ENCODE data around the gene SYNE1.

The SYNE1 gene

GRCh38 chr6:152462716-152463115, 174.4 kb downstream of the SYNE1 start:
- no peak for DNase-seq
- Mint-ChIP-seq H3K27me3 (peaks cover 9% of the 10 kb centered on the region), H3K36me3 (ENCODE audit: low read depth) (no peaks in the 10 kb centered on the region), H3K9me3 (no peaks in the 10 kb centered on the region), H3K4me3 (no peak overlapping the region), H3K4me1 (peaks cover 9% of the 10 kb centered on the region), H3K27ac (no peak overlapping the region)
- ATAC-seq: no peak

DNA sequence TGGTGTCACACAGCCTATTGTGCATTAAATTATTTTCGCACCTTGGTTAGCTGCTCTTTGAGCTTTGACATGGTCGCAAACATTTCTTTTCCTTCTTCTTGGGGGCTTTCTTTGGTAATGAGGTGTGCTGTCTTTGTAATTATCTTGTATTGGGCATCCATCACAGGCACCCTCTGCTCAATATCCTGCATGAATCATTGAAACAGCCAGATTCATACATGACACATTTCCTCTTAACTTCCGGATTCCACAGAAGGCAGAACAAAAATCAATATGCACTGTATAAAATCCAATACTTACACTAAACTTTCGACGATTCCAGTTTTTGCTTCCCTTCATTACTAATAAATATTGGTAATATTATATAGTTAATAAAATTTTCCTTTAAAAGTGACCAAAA, 175.6 kb downstream of the SYNE1 start:
- no peaks in the 10 kb centered on the region for H3K36me3 Mint-ChIP-seq (ENCODE audit: low read depth)
- H3K27ac Mint-ChIP-seq: no peak overlapping the region
- H3K27me3 Mint-ChIP-seq: peaks cover 9% of the 10 kb centered on the region
- H3K4me1 Mint-ChIP-seq: peaks cover 9% of the 10 kb centered on the region
- H3K9me3 Mint-ChIP-seq: no peaks in the 10 kb centered on the region
- DNase-seq (no peak), ATAC-seq (no peak)
- no peak overlapping the region for H3K4me3 Mint-ChIP-seq

DNA sequence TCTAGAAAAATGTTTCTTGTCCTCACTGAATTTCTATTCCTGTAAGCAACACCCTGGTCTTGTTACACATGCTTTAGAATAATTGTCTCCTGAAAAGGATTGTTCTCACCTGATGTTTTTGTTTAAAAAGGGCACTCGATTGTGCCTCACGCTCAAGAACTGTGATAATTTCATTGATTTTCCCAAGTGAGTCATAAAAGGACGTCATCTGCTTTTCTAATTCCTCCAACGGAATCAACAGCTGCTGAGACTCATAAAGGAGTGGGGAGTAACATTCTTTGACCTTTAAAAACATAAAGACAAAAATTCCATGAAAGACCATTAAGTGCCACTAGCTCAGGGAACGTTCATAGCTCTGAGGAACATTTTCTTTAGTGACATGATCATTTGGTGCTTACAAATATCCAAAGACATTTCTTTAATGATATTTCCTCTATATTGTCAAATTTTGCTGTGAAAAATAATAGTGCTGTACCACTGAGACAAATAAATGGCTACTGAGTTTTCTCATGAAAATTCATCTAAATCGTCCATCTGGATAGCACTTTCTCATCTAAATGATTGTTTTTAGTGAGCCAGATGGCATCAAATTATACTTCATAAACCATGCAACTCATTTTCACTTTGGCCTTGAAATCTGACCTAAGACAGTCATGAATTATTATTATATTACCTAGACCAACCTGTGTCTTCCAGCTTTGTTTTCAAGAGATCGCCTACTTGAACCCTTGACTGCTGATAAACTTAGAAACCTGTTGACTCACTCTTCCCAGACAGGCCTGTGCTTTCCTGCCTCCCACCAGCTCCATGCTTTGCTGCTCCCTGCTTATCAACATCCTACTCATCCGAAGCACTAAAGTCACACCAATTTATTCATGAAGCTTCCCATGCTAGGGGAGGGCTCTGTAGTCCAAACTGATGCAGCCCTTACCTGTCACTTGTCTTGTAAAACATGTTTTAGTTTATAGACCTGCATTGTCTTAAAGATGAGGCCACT, 178.2 kb downstream of the SYNE1 start:
- Mint-ChIP-seq H3K4me1 (peaks cover 9% of the 10 kb centered on the region), H3K36me3 (ENCODE audit: low read depth) (no peaks in the 10 kb centered on the region)
- ATAC-seq: no peak

DNA sequence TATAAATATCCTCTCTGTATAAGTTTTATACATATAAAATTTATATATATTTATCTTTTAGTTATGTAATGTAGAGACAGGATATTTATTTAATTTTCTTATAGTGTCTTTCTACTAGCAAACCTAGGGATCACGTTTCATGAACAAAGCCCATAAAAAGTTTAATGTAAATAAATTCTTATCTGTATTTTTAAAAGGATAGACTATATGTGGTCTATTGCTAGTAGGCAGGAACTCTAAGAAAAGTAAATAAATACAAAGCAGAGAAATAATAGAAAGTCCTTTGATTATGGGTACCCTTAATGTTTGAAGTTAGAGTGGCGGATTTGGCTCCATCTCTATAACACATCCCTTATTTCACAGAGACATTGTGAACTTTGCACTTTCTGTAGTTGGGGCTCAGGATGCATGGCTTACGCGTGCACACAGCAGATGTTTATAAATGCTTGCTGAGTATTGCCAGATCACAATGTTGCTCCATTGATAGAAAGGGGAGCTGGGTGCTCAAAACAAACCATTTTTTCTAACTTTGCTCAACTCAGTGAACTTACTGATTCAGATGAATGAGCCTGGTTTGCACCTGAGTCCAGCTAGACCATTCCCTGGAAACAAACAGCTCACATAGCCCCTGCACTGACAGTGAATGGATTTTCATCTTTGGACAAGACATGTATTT, 179.1 kb downstream of the SYNE1 start:
- Mint-ChIP-seq H3K4me1 (peaks cover 7% of the 10 kb centered on the region), H3K36me3 (ENCODE audit: low read depth) (no peaks in the 10 kb centered on the region), H3K9me3 (no peaks in the 10 kb centered on the region), H3K4me3 (no peak overlapping the region), H3K27me3 (peaks cover 4% of the 10 kb centered on the region), H3K27ac (no peak overlapping the region)
- ATAC-seq: no peak
- no peak for DNase-seq

More for the DNA sequence above, 178.2 kb downstream of the SYNE1 start:
- DNase-seq: no peak
- Mint-ChIP-seq H3K27ac (no peak overlapping the region), H3K9me3 (no peaks in the 10 kb centered on the region), H3K27me3 (peaks cover 6% of the 10 kb centered on the region), H3K4me3 (no peak overlapping the region)

GRCh38 chr6:152454003-152454402, 183.2 kb downstream of the SYNE1 start:
- H3K9me3 Mint-ChIP-seq: peaks cover 6% of the 10 kb centered on the region
- no peak overlapping the region for H3K27ac Mint-ChIP-seq
- H3K36me3 Mint-ChIP-seq (ENCODE audit: low read depth): peaks cover 2% of the 10 kb centered on the region
- H3K4me3 Mint-ChIP-seq: no peak overlapping the region
- no peaks in the 10 kb centered on the region for H3K4me1 Mint-ChIP-seq
- no peak for DNase-seq
- no peak for ATAC-seq
- H3K27me3 Mint-ChIP-seq: peaks cover 3% of the 10 kb centered on the region

DNA sequence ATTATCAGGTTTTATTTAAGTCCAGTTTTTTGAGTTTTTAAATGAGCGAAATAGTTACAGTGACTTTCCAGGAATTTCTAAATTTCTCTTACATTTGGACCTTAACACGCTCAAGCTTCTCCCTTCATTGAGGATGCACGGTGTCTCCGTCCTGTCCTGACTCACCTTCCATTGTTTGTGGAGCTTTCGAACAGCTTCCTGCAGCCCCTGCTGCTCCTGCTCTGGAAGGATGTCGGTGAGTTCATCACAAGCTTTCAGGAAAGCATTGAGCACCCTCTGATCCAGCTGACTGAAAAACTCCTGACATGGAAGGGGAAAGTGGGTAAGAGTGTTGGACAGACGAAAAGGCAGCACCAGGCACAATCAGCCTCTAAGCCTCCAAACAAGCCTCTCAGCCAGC, 183.7 kb downstream of the SYNE1 start:
- Mint-ChIP-seq H3K9me3 (peaks cover 6% of the 10 kb centered on the region), H3K4me3 (no peak overlapping the region)

GRCh38 chr6:152452639-152453038, 184.5 kb downstream of the SYNE1 start:
- DNase-seq: no peak
- H3K27me3 Mint-ChIP-seq: peaks cover 3% of the 10 kb centered on the region
- H3K36me3 Mint-ChIP-seq (ENCODE audit: low read depth): peaks cover 2% of the 10 kb centered on the region
- no peak overlapping the region for H3K4me3 Mint-ChIP-seq
- no peaks in the 10 kb centered on the region for H3K4me1 Mint-ChIP-seq
- ATAC-seq: no peak
- H3K9me3 Mint-ChIP-seq: peaks cover 6% of the 10 kb centered on the region
- no peak overlapping the region for H3K27ac Mint-ChIP-seq

More for the DNA sequence above, 183.7 kb downstream of the SYNE1 start:
- no peak for ATAC-seq
- peaks cover 2% of the 10 kb centered on the region for H3K36me3 Mint-ChIP-seq (ENCODE audit: low read depth)
- peaks cover 3% of the 10 kb centered on the region for H3K27me3 Mint-ChIP-seq
- no peak for DNase-seq
- no peaks in the 10 kb centered on the region for H3K4me1 Mint-ChIP-seq
- H3K27ac Mint-ChIP-seq: no peak overlapping the region

DNA sequence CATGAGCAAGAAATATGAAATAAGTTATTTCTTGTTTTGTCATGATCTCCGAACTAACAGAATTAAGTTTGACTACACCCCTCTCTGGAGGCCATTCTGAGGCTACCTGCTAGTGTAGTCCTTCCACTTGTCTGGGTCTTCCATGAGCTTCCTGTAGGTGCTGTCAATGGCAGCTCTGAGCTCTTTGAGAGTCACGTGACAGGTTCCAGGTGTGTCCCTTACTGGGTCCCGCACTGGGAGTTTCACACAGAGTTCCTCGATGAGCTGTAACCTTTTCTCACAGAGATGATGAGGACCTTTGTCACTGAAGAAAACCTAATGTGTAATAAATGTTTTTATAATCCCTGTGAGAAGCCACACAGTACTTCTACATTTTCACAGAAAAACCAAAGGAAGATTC, 186.6 kb downstream of the SYNE1 start:
- DNase-seq: no peak
- H3K27me3 Mint-ChIP-seq: peaks cover 3% of the 10 kb centered on the region
- ATAC-seq: no peak
- H3K27ac Mint-ChIP-seq: no peak overlapping the region
- H3K36me3 Mint-ChIP-seq (ENCODE audit: low read depth): peaks cover 2% of the 10 kb centered on the region
- H3K4me1 Mint-ChIP-seq: no peaks in the 10 kb centered on the region
- H3K9me3 Mint-ChIP-seq: peaks cover 6% of the 10 kb centered on the region
- H3K4me3 Mint-ChIP-seq: no peak overlapping the region

- H3K9me3 Mint-ChIP-seq: no peaks in the 10 kb centered on the region
- H3K4me1 Mint-ChIP-seq: no peaks in the 10 kb centered on the region
- H3K27ac Mint-ChIP-seq: no peak overlapping the region
- ATAC-seq (no peak), DNase-seq (no peak)
- H3K36me3 Mint-ChIP-seq (ENCODE audit: low read depth): no peaks in the 10 kb centered on the region
- peaks cover 2% of the 10 kb centered on the region for H3K27me3 Mint-ChIP-seq
- no peak overlapping the region for H3K4me3 Mint-ChIP-seq
Measured at GRCh38 chr6:152441902-152442301, 195.3 kb downstream of the SYNE1 start.

GRCh38 chr6:152435816-152436215, 201.3 kb downstream of the SYNE1 start:
- H3K4me1 Mint-ChIP-seq: no peaks in the 10 kb centered on the region
- no peak overlapping the region for H3K4me3 Mint-ChIP-seq
- no peaks in the 10 kb centered on the region for H3K9me3 Mint-ChIP-seq
- no peaks in the 10 kb centered on the region for H3K36me3 Mint-ChIP-seq (ENCODE audit: low read depth)
- peaks cover 2% of the 10 kb centered on the region for H3K27me3 Mint-ChIP-seq
- H3K27ac Mint-ChIP-seq: no peak overlapping the region
- no peak for DNase-seq
- ATAC-seq: no peak

DNA sequence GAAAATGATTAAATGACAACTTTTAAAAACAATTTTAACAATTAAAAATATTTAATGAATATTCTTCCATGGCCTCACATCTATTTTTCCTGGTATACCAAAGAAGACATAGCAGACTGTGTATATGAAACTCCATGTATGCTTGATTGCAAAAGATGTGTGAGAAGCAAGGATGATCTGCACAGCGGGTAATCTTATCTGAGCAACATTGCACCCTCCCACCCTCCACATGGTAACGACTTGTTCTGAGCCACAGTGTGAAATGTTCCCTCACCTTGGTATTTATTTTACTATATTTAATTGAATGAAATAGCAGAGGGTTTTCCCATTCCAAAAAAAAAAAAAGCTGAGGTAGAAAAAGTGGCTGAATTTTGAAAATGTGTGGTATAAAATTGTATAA, 204.4 kb downstream of the SYNE1 start:
- H3K27ac Mint-ChIP-seq: no peak overlapping the region
- H3K27me3 Mint-ChIP-seq: no peaks in the 10 kb centered on the region
- no peak overlapping the region for H3K4me3 Mint-ChIP-seq
- no peaks in the 10 kb centered on the region for H3K36me3 Mint-ChIP-seq (ENCODE audit: low read depth)
- no peak for DNase-seq
- no peaks in the 10 kb centered on the region for H3K9me3 Mint-ChIP-seq
- H3K4me1 Mint-ChIP-seq: no peaks in the 10 kb centered on the region
- no peak for ATAC-seq

- DNase-seq (no peak), ATAC-seq (no peak)
- Mint-ChIP-seq H3K9me3 (no peaks in the 10 kb centered on the region), H3K27me3 (peaks cover 13% of the 10 kb centered on the region), H3K36me3 (ENCODE audit: low read depth) (no peaks in the 10 kb centered on the region), H3K27ac (no peak overlapping the region), H3K4me1 (no peaks in the 10 kb centered on the region), H3K4me3 (no peak overlapping the region)
Measured at GRCh38 chr6:152428126-152428525, 209.0 kb downstream of the SYNE1 start.

GRCh38 chr6:152426276-152426675, 210.9 kb downstream of the SYNE1 start:
- H3K27ac Mint-ChIP-seq: no peak overlapping the region
- H3K4me1 Mint-ChIP-seq: no peaks in the 10 kb centered on the region
- no peak for DNase-seq
- ATAC-seq: no peak
- H3K36me3 Mint-ChIP-seq (ENCODE audit: low read depth): peaks cover 2% of the 10 kb centered on the region
- H3K4me3 Mint-ChIP-seq: no peak overlapping the region
- H3K9me3 Mint-ChIP-seq: peaks cover 2% of the 10 kb centered on the region
- peaks cover 13% of the 10 kb centered on the region for H3K27me3 Mint-ChIP-seq

- DNase-seq (no peak), ATAC-seq (no peak)
- H3K27me3 Mint-ChIP-seq: peaks cover 16% of the 10 kb centered on the region
- peaks cover 11% of the 10 kb centered on the region for H3K9me3 Mint-ChIP-seq
- peaks cover 2% of the 10 kb centered on the region for H3K36me3 Mint-ChIP-seq (ENCODE audit: low read depth)
- H3K4me1 Mint-ChIP-seq: no peaks in the 10 kb centered on the region
- no peak overlapping the region for H3K4me3 Mint-ChIP-seq
- H3K27ac Mint-ChIP-seq: no peak overlapping the region
Measured at GRCh38 chr6:152423216-152424103, 213.7 kb downstream of the SYNE1 start.
